Measurements from ENCODE around the gene ZNF524.

GRCh38 chr19:55585658-55586339, 14.3 kb upstream of the ZNF524 start:
- TF ChIP-seq ESRRA (CRISPR knock-in tag; IDR thresholded peaks at IDR 0.05; ENCODE audit: borderline replicate concordance) (no peak), CTCF (IDR thresholded peaks at IDR 0.05) (no peak)

All from WTC11 (cell line).